ENCODE measurements around the gene CDC23. TPM values are rescaled to one million over a fixed set of nuclear protein-coding genes. Genes with fewer than 3 reads are reported as not detected.
"Not testable (repeated sequence)": the region's sequence is repeated elsewhere in the genome, so short reads cannot be mapped to it uniquely, and the experiment has no call there.

CDC23 gene
- total RNA-seq, 1 experiment from 2014 or later = 41.3 TPM

DNA sequence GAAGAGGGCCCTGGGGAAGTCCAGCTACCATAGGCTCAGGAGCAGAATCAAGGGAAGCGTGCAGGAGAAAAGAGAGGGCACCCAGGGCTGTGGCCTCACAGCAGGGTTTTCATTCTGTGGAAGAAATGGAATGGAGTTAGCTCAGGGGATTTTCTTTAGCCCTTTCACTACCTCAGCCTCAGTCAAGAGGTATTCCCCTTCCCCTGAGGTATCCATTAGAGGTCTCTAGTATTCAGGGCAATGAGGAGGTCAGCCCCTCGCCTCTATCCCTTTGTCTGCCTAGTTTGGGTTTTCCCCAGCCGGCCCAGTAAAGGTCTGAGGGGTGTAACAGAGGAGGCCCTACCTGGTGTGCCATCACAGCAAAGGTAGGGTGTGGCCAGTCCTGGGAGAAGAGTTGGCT, 39.8 kb upstream of the CDC23 start:
- H2BK20ac ChIP-seq (ENCODE audit: low read depth, low read length, poor library complexity, severe bottlenecking) = no peak overlapping the region
- no peak overlapping the region for H3K9ac ChIP-seq (ENCODE audit: extremely low read depth, insufficient read length, low read length)
- no peaks in the 10 kb centered on the region for H3K79me1 ChIP-seq (ENCODE audit: insufficient read depth, low read depth, low read length, poor library complexity, severe bottlenecking)

DNA sequence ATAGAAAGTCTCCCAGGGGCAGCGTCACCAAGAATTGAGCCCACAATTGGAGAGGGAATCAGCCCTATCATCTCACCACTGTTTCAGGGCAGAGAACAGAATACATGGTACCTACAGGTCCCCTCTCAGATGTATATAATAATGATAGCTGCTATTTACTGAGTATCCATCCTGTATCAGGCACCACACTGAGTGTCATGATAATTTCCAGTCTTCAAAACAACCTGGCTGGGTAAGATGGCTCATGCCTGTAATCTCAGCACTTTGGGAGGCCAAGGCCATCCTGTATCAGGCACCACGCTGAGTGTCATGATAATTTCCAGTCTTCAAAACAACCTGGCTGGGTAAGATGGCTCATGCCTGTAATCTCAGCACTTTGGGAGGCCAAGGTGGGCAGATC, 34.7 kb upstream of the CDC23 start:
- not testable (repeated sequence) for H2BK120ac ChIP-seq (ENCODE audit: low read depth, low read length, poor library complexity, severe bottlenecking); H3K36me3 Mint-ChIP-seq (ENCODE audit: insufficient read depth in 1 of 3, low read depth in 3 of 3); H2BK5ac ChIP-seq (ENCODE audit: insufficient read length, low read length); H3K27me3 ChIP-seq (ENCODE audit: insufficient read depth, low read length); H4K8ac ChIP-seq (replicated peaks; ENCODE audit: insufficient read length, low read depth, low read length); H2BK20ac ChIP-seq (ENCODE audit: low read depth, low read length, poor library complexity, severe bottlenecking); H3K9me3 Mint-ChIP-seq; H2BK12ac ChIP-seq (ENCODE audit: insufficient read length, low read depth, low read length); H2AK5ac ChIP-seq (ENCODE audit: insufficient read length, low read length); H3K27ac Mint-ChIP-seq; H3K79me1 ChIP-seq (ENCODE audit: insufficient read depth, low read depth, low read length, poor library complexity, severe bottlenecking); H3K14ac ChIP-seq (ENCODE audit: insufficient read depth, low read length); H3K9me3 ChIP-seq (ENCODE audit: control insufficient read depth, low read depth, low read length); H3K9ac ChIP-seq (ENCODE audit: extremely low read depth, insufficient read length, low read length); H3K4me1 ChIP-seq (ENCODE audit: insufficient read depth, low read length); H3K4me2 ChIP-seq (ENCODE audit: insufficient read depth, insufficient read length, low read length); H2BK15ac ChIP-seq (ENCODE audit: low read depth, low read length); H3K18ac ChIP-seq (ENCODE audit: insufficient read length, low read depth, low read length); H4K91ac ChIP-seq (ENCODE audit: insufficient read length, low read depth, low read length); H3K56ac ChIP-seq (ENCODE audit: insufficient read length, low read depth, low read length); H2AFZ ChIP-seq (ENCODE audit: low read length); H3K23me2 ChIP-seq (ENCODE audit: insufficient read length, low read depth, low read length, poor library complexity, severe bottlenecking); H3T11ph ChIP-seq (ENCODE audit: low read length); H3K79me2 ChIP-seq (ENCODE audit: insufficient read depth, low read length); H3K4ac ChIP-seq (ENCODE audit: low read depth, low read length); H3K27ac ChIP-seq (ENCODE audit: insufficient read length, low read depth, low read length); H3K23ac ChIP-seq (ENCODE audit: insufficient read length, low read depth, low read length); H4K5ac ChIP-seq (ENCODE audit: insufficient read length, low read depth, low read length); H3K4me3 Mint-ChIP-seq; H4K20me1 ChIP-seq (ENCODE audit: control insufficient read depth, insufficient read depth, insufficient read length); DNase-seq
- peaks cover 12 to 28% of the 10 kb centered on the region in 2 experiments for H3K4me1 Mint-ChIP-seq
- H3K27me3 Mint-ChIP-seq (ENCODE audit: low read depth) = peaks cover 16% of the 10 kb centered on the region
- WGBS (ENCODE audit: extremely low coverage, insufficient read length, low lambda C conversion rate) = no CpG with 5 or more reads among the region's 2 CpGs

More for the DNA sequence above, 39.8 kb upstream of the CDC23 start:
- DNase-seq = no peak
- Histone ChIP-seq H3K4ac (ENCODE audit: low read depth, low read length) (no peak overlapping the region), H2AFZ (ENCODE audit: low read length) (no peak overlapping the region), H4K5ac (ENCODE audit: insufficient read length, low read depth, low read length) (no peak overlapping the region), H3K14ac (ENCODE audit: insufficient read depth, low read length) (no peak overlapping the region; the same call in 1 of the 2 replicates), H3K4me1 (ENCODE audit: insufficient read depth, low read length) (no peaks in the 10 kb centered on the region), H3K79me2 (ENCODE audit: insufficient read depth, low read length) (no peaks in the 10 kb centered on the region), H4K91ac (ENCODE audit: insufficient read length, low read depth, low read length) (no peak overlapping the region), H3K9me3 (ENCODE audit: control insufficient read depth, low read depth, low read length) (no peaks in the 10 kb centered on the region), H3K27ac (ENCODE audit: insufficient read length, low read depth, low read length) (no peak overlapping the region), H3K23ac (ENCODE audit: insufficient read length, low read depth, low read length) (no peak overlapping the region), H3K27me3 (ENCODE audit: insufficient read depth, low read length) (no peaks in the 10 kb centered on the region), H3K18ac (ENCODE audit: insufficient read length, low read depth, low read length) (no peak overlapping the region), H3K4me2 (ENCODE audit: insufficient read depth, insufficient read length, low read length) (no peak overlapping the region), H2BK5ac (ENCODE audit: insufficient read length, low read length) (no peak overlapping the region), H3K23me2 (ENCODE audit: insufficient read length, low read depth, low read length, poor library complexity, severe bottlenecking) (peaks cover 2% of the 10 kb centered on the region), H3K56ac (ENCODE audit: insufficient read length, low read depth, low read length) (no peak overlapping the region), H2BK15ac (ENCODE audit: low read depth, low read length) (no peak overlapping the region), H3T11ph (ENCODE audit: low read length) (no peak overlapping the region), H2BK120ac (ENCODE audit: low read depth, low read length, poor library complexity, severe bottlenecking) (no peak overlapping the region), H2BK12ac (ENCODE audit: insufficient read length, low read depth, low read length) (no peak overlapping the region), H4K8ac (replicated peaks; ENCODE audit: insufficient read length, low read depth, low read length) (no peak overlapping the region), H4K20me1 (ENCODE audit: control insufficient read depth, insufficient read depth, insufficient read length) (no peaks in the 10 kb centered on the region), H2AK5ac (ENCODE audit: insufficient read length, low read length) (no peak overlapping the region)
- H3K36me3 Mint-ChIP-seq (ENCODE audit: insufficient read depth in 1 of 3, low read depth in 3 of 3) = no peaks in the 10 kb centered on the region
- WGBS (ENCODE audit: extremely low coverage, insufficient read length, low lambda C conversion rate) = no CpG with 5 or more reads among the region's 3 CpGs
- H3K27ac Mint-ChIP-seq = no peak overlapping the region
- no peaks in the 10 kb centered on the region for H3K9me3 Mint-ChIP-seq
- H3K4me1 Mint-ChIP-seq = peaks cover 0 to 9% of the 10 kb centered on the region in 2 experiments; a peak in 2 of 4 replicates
- no peak overlapping the region for H3K4me3 Mint-ChIP-seq
- TF ChIP-seq, protein P1, sequence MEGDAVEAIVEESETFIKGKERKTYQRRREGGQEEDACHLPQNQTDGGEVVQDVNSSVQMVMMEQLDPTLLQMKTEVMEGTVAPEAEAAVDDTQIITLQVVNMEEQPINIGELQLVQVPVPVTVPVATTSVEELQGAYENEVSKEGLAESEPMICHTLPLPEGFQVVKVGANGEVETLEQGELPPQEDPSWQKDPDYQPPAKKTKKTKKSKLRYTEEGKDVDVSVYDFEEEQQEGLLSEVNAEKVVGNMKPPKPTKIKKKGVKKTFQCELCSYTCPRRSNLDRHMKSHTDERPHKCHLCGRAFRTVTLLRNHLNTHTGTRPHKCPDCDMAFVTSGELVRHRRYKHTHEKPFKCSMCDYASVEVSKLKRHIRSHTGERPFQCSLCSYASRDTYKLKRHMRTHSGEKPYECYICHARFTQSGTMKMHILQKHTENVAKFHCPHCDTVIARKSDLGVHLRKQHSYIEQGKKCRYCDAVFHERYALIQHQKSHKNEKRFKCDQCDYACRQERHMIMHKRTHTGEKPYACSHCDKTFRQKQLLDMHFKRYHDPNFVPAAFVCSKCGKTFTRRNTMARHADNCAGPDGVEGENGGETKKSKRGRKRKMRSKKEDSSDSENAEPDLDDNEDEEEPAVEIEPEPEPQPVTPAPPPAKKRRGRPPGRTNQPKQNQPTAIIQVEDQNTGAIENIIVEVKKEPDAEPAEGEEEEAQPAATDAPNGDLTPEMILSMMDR (conservative IDR thresholded peaks at IDR 0.05) = no peak
- peaks cover 11% of the 10 kb centered on the region for H3K27me3 Mint-ChIP-seq (ENCODE audit: low read depth)

All from H9 (cell line).